A673 (cell line): ENCODE measurements around the gene CDKN2B. TPM values are rescaled to one million over a fixed set of nuclear protein-coding genes. Genes with fewer than 3 reads are reported as not detected.

Source experiments
- BruUV-seq: library from RNA; stranded (reverse); fragments of 400-500 nt; replicated peaks from 2 replicates; lab custom pipeline; 2021; lab: Mats Ljungman, UMichigan
- CTCF ChIA-PET: fragments of 300-600 bp; sonication (Branson Sonifier 250); formaldehyde crosslinking; loops from one replicate; lab custom pipeline; 2022; ENCODE audit warnings: antibody characterized with exemption; lab: Charles Lee
- POLR2A ChIA-PET: fragments of 300-600 bp; sonication (Branson Sonifier 250); formaldehyde crosslinking; loops from one replicate; lab custom pipeline; 2022; ENCODE audit warnings: antibody characterized with exemption; ENCODE audit not compliant: low non-redundant PET; lab: Charles Lee
- DNase-seq: peaks from one replicate; pipeline ENCODE4 v3.0.0-alpha.2; 2015; ENCODE audit warnings: low spot score
- H3K27ac ChIP-seq: fragments of 200-600 bp; sonication (generic); 2 replicates; pipeline ENCODE4 v1.5.1; 2016; ENCODE audit warnings: mixed run types, low read depth, mild to moderate bottlenecking, mixed read lengths, antibody characterized with exemption, low read length; ENCODE audit not compliant: poor library complexity, severe bottlenecking
- H3K27me3 ChIP-seq: fragments of 200-600 bp; sonication (generic); replicated peaks from 2 replicates; pipeline ENCODE4 v1.6.1; 2017; ENCODE audit warnings: mixed run types, low read depth, mild to moderate bottlenecking, mixed read lengths, antibody characterized with exemption, low read length; ENCODE audit not compliant: insufficient read depth, poor library complexity
- H3K36me3 ChIP-seq: fragments of 200-600 bp; sonication (generic); 2 replicates; pipeline ENCODE4 v1.6.1; 2016; ENCODE audit warnings: mixed run types, mild to moderate bottlenecking, mixed read lengths, antibody characterized with exemption, low read length; ENCODE audit not compliant: insufficient read depth, poor library complexity, severe bottlenecking
- H3K4me1 ChIP-seq: fragments of 200-600 bp; sonication (generic); 2 replicates; pipeline ENCODE4 v1.6.1; 2017; ENCODE audit warnings: mixed run types, mild to moderate bottlenecking, mixed read lengths, antibody characterized with exemption, low read length; ENCODE audit not compliant: insufficient read depth, poor library complexity, severe bottlenecking
- H3K4me3 ChIP-seq: fragments of 200-600 bp; sonication (generic); 2 replicates; pipeline ENCODE4 v1.5.1; 2016; ENCODE audit warnings: low read depth, mixed run types, mild to moderate bottlenecking, mixed read lengths, low read length; ENCODE audit not compliant: poor library complexity, severe bottlenecking
- H3K9me3 ChIP-seq: fragments of 200-600 bp; sonication (generic); 2 replicates; pipeline ENCODE4 v1.6.1; 2016; ENCODE audit warnings: mixed run types, low read depth, mild to moderate bottlenecking, mixed read lengths, antibody characterized with exemption, low read length; ENCODE audit not compliant: poor library complexity, severe bottlenecking
- CTCF ChIP-seq: fragments of 300-800, 200-600 bp; sonication (generic); conservative IDR thresholded peaks from 2 replicates; pipeline ENCODE4 v1.5.1; 2017; ENCODE audit warnings: low read depth, mild to moderate bottlenecking, antibody characterized with exemption, low read length, moderate library complexity, mixed read lengths
- EZH2 ChIP-seq: fragments of 200-600 bp; sonication (generic); IDR thresholded peaks from 2 replicates; pipeline ENCODE4 v1.6.1; 2017; ENCODE audit warnings: borderline replicate concordance, low read depth, mild to moderate bottlenecking, mixed read lengths, antibody characterized with exemption, low read length; ENCODE audit not compliant: poor library complexity, severe bottlenecking
- intact Hi-C: fragments of 100-400 bp; cut with micrococcal nuclease; formaldehyde crosslinking; loops from one replicate; pipeline ENCODE4 v1.10.0; 2022; ENCODE audit not compliant: unreplicated experiment
- total RNA-seq: library from RNA; stranded (reverse); gene quantifications from 2 replicates; pipeline ENCODE4 v1.2.3, GENCODE V29; 2021

CDKN2B gene
- total RNA-seq, 1 experiment from 2014 or later, result not detected

DNA sequence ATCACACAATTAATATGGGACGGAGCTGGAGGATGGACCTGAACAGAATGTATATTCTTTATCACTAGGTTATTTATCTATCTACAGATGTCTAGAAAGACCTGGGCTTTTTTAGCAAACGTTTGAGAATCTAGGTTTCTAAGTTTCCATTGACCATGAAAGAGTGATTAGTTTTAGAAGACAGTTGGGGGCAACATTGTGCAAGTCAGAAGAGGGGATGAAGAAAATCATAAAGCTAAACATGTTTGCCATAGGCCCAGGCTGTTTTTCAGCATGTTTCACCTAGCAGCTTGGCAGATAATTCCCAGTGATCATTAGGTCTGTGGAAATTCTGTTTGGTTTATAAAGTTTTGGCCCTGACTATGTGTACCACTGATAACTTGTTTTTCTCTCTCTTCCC, 44.1 kb upstream of the CDKN2B start:
- H3K4me1 ChIP-seq, result no peaks in the 10 kb centered on the region
- intact Hi-C loops, result no loop called here
- TF ChIP-seq EZH2, result no peak
- TF ChIP-seq CTCF, result no peak
- H3K36me3 ChIP-seq, result no peaks in the 10 kb centered on the region
- BruUV-seq, result no TSS peak
- no peak overlapping the region for H3K27ac ChIP-seq
- POLR2A ChIA-PET, result no interaction called here
- CTCF ChIA-PET, result no interaction called here
- no peak for DNase-seq
- H3K4me3 ChIP-seq, result no peak overlapping the region
- no peaks in the 10 kb centered on the region for H3K27me3 ChIP-seq
- no peaks in the 10 kb centered on the region for H3K9me3 ChIP-seq

- H3K4me3 ChIP-seq, result no peak overlapping the region
- DNase-seq, result no peak
- no peaks in the 10 kb centered on the region for H3K4me1 ChIP-seq
- no peaks in the 10 kb centered on the region for H3K9me3 ChIP-seq
- H3K36me3 ChIP-seq, result no peaks in the 10 kb centered on the region
- ChIA-PET POLR2A (no interaction called here), CTCF (no interaction called here)
- BruUV-seq, result no TSS peak
- H3K27me3 ChIP-seq, result no peaks in the 10 kb centered on the region
- intact Hi-C loops, result no loop called here
- TF ChIP-seq EZH2, result no peak
- no peak for TF ChIP-seq CTCF
- no peak overlapping the region for H3K27ac ChIP-seq
Measured at GRCh38 chr9:22052376-22052945, 43.4 kb upstream of the CDKN2B start.

- H3K4me3 ChIP-seq, result no peak overlapping the region
- ChIA-PET CTCF (no interaction called here), POLR2A (no interaction called here)
- no peak overlapping the region for H3K27ac ChIP-seq
- no TSS peak for BruUV-seq
- H3K36me3 ChIP-seq, result no peaks in the 10 kb centered on the region
- no peak for DNase-seq
- H3K27me3 ChIP-seq, result no peaks in the 10 kb centered on the region
- no peaks in the 10 kb centered on the region for H3K9me3 ChIP-seq
- no peaks in the 10 kb centered on the region for H3K4me1 ChIP-seq
- intact Hi-C loops, result no loop called here
- TF ChIP-seq EZH2, result no peak
- no peak for TF ChIP-seq CTCF
Measured at GRCh38 chr9:22050924-22051323, 41.8 kb upstream of the CDKN2B start.
